Ovary (tissue), 3 donors: ENCODE measurements around the gene PAM.

Experiments
- CTCF ChIP-seq, 3 donors: fragments of 450-650 bp in 2 of 3; fragments of 200-600 bp in 1 of 3; IDR thresholded peaks; one replicate each; pipeline versions ENCODE4 v1.5.1 to v1.8.0; 2016 to 2022; ENCODE audit warnings: antibody characterized with exemption in 3 of 3, mild to moderate bottlenecking in 1 of 3
- POLR2A ChIP-seq: fragments of 450-650 bp; IDR thresholded peaks from one replicate; pipeline ENCODE4 v1.6.1; 2017; ENCODE audit warnings: antibody characterized with exemption, mild to moderate bottlenecking, moderate library complexity
- donor health status: DM: no; HTN: no; CAD: no.

- no peak for TF ChIP-seq POLR2A
- no peak for TF ChIP-seq CTCF (IDR thresholded peaks at IDR 0.05)
Observed at GRCh38 chr5:102794047-102794446, 38.9 kb downstream of the PAM start.
